Osteocyte (in vitro differentiated cells): ENCODE measurements around the gene ABCB9. TPM values are rescaled to one million over a fixed set of nuclear protein-coding genes. Genes with fewer than 3 reads are reported as not detected.

ENCODE experiments used
- DNase-seq: peaks from one replicate; pipeline ENCODE4 v3.0.0; 2021; ENCODE audit warnings: mixed read lengths; ENCODE audit not compliant: unreplicated experiment; ENCODE audit errors: extremely low spot score
- H3K27ac Mint-ChIP-seq: one replicate; pipeline ENCODE4 v1.8.0; 2021; ENCODE audit warnings: mild to moderate bottlenecking, mixed read lengths; ENCODE audit not compliant: unreplicated experiment
- H3K27me3 Mint-ChIP-seq: one replicate; pipeline ENCODE4 v1.8.0; 2021; ENCODE audit warnings: mixed read lengths; ENCODE audit not compliant: unreplicated experiment
- H3K36me3 Mint-ChIP-seq: one replicate; pipeline ENCODE4 v1.8.0; 2021; ENCODE audit warnings: mixed read lengths; ENCODE audit not compliant: unreplicated experiment
- H3K4me1 Mint-ChIP-seq: one replicate; pipeline ENCODE4 v1.8.0; 2021; ENCODE audit warnings: mixed read lengths; ENCODE audit not compliant: unreplicated experiment
- H3K4me3 Mint-ChIP-seq: one replicate; pipeline ENCODE4 v1.8.0; 2021; ENCODE audit warnings: mild to moderate bottlenecking, moderate library complexity, mixed read lengths; ENCODE audit not compliant: unreplicated experiment
- H3K9me3 Mint-ChIP-seq: one replicate; pipeline ENCODE4 v1.8.0; 2021; ENCODE audit warnings: mixed read lengths; ENCODE audit not compliant: unreplicated experiment
- total RNA-seq: library from RNA; stranded (reverse); gene quantifications from 2 replicates; pipeline ENCODE4 v1.2.1, GENCODE V29; 2021
- TF ChIP-seq, protein P1 (sequence below): fragments of 200-600 bp; sonication (generic); IDR thresholded peaks from 2 replicates; pipeline ENCODE4 v1.5.0; 2021; ENCODE audit warnings: antibody characterized with exemption, mild to moderate bottlenecking, moderate library complexity

The ABCB9 gene
- total RNA-seq, 1 donor from 2014 or later = 13.4 TPM

DNA sequence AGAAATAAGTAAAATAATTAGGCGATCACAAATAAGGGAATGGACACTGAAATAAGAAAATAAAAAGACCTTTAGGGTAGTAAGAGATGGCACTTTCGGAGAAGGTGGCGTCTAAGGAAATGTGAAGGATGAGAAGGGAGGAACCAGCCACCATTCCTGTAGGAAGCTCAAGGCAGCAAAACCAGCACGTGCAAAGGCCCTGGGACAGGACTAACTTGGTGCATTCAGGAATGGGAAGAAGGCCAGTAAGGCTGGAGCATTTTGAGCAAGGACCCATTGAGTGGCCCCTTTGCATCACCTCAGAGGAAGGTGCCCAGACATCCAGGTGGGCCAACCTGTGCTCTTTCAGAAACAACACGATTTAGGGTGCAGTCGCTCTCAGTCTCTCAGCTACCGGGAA is 69.6 kb downstream of the ABCB9 start:
- Mint-ChIP-seq H3K4me1 (peaks cover 53% of the 10 kb centered on the region), H3K9me3 (no peaks in the 10 kb centered on the region), H3K27me3 (no peaks in the 10 kb centered on the region), H3K36me3 (no peaks in the 10 kb centered on the region), H3K4me3 (peak overlapping the region; percentile 95), H3K27ac (peak overlapping the region; percentile 95)
- DNase-seq = no peak
- TF ChIP-seq, protein P1, sequence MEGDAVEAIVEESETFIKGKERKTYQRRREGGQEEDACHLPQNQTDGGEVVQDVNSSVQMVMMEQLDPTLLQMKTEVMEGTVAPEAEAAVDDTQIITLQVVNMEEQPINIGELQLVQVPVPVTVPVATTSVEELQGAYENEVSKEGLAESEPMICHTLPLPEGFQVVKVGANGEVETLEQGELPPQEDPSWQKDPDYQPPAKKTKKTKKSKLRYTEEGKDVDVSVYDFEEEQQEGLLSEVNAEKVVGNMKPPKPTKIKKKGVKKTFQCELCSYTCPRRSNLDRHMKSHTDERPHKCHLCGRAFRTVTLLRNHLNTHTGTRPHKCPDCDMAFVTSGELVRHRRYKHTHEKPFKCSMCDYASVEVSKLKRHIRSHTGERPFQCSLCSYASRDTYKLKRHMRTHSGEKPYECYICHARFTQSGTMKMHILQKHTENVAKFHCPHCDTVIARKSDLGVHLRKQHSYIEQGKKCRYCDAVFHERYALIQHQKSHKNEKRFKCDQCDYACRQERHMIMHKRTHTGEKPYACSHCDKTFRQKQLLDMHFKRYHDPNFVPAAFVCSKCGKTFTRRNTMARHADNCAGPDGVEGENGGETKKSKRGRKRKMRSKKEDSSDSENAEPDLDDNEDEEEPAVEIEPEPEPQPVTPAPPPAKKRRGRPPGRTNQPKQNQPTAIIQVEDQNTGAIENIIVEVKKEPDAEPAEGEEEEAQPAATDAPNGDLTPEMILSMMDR = no peak

DNA sequence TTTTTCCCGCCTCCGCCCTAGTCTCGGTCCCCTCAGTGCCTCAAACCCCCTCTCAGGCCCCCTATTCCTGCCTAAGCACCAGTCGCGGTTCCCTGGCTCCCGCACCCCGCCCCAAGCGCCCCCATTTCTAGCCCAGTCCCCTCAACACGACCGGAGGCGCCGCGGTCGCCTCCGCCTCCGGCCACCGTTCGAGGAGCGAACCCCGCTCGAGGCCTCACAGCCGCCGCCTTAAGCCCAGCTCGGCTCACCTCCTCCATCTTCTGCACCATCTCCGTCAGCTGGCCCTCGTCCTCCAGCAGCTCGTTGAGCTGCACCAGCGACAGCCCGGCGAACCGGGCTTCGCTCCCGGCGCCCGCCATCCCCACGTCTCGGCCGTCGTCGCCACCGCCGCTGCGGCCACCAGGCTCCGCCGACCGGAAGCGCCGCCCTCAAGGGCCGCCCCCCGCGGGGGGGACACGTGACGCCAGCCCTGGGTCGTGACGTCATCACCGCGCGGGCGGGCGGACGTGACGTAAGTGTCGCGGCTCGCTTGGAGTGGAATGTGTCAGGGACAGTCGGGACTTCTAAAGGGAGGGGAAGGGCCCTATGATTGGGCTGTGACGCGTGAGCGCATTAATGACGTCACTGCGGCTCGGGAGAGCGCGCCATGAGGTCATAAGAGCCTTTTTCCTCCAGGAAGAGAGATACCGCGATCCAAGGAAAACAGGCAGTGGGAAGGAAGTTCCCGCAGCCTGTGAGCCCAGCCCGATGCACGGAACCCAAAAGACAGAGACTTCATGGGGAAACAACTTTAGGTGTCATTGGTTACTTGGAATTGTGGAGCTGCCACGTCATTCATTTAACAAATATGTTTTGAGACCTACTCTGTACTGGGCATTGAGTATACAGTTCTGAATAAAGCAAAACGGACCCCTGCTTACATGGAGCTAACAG is 70.3 kb downstream of the ABCB9 start, which contains the start of gene VPS37B:
Gene VPS37B (minus strand): TSS at position 421 of the 933 bp plus-strand sequence. CDS start 62 bp downstream, at position 359.
- Mint-ChIP-seq H3K36me3 (no peaks in the 10 kb centered on the region), H3K9me3 (no peaks in the 10 kb centered on the region), H3K4me3 (peak within 1 kb of the TSS; percentile 95), H3K4me1 (peaks cover 60% of the 10 kb centered on the region), H3K27ac (peak within 1 kb of the TSS; percentile 95), H3K27me3 (no peaks in the 10 kb centered on the region)
- peak; percentile 94 for DNase-seq
- TF ChIP-seq, protein P1 = no peak

DNA sequence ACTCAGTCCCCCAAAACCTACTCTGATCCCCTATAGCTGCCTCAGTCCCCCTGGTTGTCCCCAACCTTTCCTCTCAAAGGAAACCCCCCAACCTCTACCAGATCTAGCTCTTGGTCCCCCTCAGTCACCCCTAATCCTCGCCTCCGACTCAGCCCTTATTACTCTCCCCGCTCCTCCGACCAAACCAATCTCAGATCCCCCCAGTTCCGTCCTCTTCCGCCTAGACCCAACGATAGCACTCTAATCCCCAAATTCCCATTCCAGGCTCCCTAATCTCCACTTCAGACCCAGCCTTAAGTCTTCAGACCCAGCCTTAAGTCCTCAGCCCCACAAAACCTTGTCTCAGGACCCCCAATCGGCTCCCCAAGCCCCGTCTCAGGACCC is 71.0 kb downstream of the ABCB9 start:
- TF ChIP-seq, protein P1 = no peak
- Mint-ChIP-seq H3K4me3 (peak overlapping the region; percentile 95), H3K27ac (peak overlapping the region; percentile 95), H3K27me3 (no peaks in the 10 kb centered on the region), H3K9me3 (no peaks in the 10 kb centered on the region), H3K4me1 (peaks cover 66% of the 10 kb centered on the region), H3K36me3 (no peaks in the 10 kb centered on the region)
- DNase-seq = no peak

DNA sequence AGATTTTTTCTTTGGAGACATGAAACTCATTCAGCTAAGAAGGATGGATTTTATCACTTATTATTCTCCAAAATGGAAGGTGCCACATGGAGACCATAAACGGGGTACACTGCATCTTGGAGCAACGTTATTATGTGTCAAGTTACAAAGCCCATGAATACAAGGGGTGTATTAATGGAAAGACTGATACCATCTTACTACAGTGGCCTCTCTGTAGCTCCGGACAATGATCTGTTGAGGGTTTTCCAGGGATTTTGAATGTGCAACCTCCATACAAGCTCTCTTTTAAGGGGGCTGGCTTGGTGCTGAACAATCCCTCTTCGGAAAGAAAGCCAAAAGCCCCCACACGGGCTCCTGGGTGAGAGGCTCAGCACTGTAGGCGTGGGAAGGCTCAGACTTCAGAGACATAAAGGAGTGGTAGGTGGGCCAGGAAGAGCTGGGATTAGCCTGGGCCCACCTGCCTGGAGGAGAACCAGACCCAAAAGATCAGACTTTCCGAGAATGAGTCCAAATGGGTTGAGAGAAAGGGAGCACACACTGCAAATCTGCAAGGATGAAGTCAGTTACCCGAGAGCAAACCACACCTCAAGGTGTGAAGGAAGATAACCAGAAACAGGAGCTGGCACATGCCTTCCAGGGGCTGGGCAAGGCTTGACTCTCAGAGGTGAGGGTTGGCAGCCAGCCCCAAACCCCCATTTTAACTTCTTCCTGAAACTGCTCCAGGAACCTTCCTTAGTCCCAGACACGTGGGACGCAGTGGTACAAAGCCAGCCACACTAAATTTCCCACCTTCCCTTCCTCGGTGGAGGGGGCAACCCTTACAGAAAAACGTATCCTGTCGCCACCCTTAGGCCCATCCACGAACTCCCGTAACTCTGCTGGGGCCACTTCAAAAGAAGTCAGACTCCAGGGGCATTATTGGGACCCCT is 71.8 kb downstream of the ABCB9 start:
- Mint-ChIP-seq H3K27me3 (no peaks in the 10 kb centered on the region), H3K36me3 (no peaks in the 10 kb centered on the region), H3K9me3 (no peaks in the 10 kb centered on the region), H3K27ac (peak overlapping the region; percentile 95), H3K4me1 (peaks cover 70% of the 10 kb centered on the region), H3K4me3 (peak overlapping the region; percentile 95)
- TF ChIP-seq, protein P1 = no peak
- DNase-seq = no peak
